Measurements from ENCODE around the gene PPP2R2D.
"Not testable (repeated sequence)": the region's sequence is repeated elsewhere in the genome, so short reads cannot be mapped to it uniquely, and the experiment has no call there.

The PPP2R2D gene

DNA sequence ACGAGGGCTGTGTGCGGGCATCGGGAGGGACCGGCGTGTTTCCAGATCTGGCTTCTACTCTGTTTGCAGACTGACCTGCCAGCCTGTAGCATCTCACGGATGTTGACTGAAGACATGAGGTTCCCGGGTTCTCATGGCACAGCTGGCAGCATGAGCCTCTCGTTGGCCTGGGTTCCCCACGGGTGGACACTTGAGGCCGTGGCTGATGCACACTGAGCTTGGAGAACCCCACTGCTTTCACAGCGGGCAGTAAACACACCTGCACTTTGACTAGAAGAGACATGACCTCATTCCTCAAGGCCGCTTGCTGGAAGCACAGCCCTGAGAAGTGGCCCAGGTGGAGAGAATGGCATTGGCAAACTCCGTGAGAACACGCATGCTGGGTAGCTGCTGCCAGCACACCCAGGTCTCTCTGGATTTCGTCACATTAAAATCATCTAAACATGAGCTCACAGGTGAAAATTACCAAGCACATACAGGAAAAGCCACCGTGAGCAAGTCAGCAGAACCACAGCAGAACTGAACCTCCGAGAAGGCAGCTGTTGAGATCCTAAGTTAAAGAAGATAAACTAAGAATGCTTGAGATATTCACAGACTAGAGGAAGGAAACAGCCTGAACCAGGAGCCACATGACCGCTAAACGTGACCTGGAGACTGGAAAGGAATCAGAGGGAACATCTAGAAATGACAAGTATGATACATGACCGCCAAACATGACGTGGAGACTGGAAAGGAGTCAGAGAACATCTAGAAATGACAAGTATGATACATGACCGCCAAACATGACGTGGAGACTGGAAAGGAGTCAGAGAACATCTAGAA lies 48.4 kb downstream of the PPP2R2D start:
- DNase-seq (ENCODE audit: extremely low spot score), result no peak
- ChIA-PET CTCF (interaction anchor here (1.0 kb wide), 1 partner anchor 63 kb away, joined by 4 read pairs; no protein-coding TSS in a partner anchor), POLR2A (no interaction called here)
- no peak for TF ChIP-seq CTCF (IDR thresholded peaks at IDR 0.05; ENCODE audit: control extremely low read depth, extremely low read depth, low read depth, missing control alignments)

- DNase-seq (ENCODE audit: extremely low spot score); POLR2A ChIA-PET: not testable (repeated sequence)
- CTCF ChIA-PET, result interaction anchor here (1.0 kb wide), 1 partner anchor 64 kb away, joined by 4 read pairs; no protein-coding TSS in a partner anchor
Measured at GRCh38 chr10:131949908-131950307, 49.1 kb downstream of the PPP2R2D start.

DNA sequence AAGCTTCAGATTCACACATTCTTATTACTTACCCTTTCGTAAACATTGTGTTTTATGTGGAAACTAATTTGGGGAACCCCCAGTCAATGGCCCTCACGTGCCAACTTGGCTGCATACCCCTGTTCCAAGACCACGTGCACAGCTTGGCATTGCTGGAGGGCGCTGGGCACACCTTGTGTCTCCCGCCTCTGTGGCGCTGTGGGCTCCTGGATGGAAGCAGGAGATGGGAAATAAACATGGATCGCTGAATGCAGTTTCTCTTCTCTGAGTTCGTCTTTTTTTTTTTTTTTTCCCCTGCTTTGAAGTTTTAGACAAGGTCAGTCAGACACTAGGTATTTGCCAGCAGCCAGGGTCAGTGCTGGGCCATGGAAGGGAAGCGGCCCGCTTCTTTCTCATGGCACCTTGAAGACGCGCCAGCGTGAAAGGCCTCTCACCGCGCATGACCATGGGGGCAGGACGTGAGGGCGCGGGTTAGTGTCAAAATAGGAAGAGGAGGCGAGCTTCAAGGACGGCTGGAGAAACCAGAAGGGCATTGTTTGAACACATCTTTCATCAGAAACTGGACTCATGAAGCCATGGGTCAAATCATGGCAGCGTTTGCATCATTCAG lies 53.7 kb downstream of the PPP2R2D start:
- CTCF ChIA-PET, result no interaction called here
- no peak for TF ChIP-seq CTCF (IDR thresholded peaks at IDR 0.05; ENCODE audit: control extremely low read depth, extremely low read depth, low read depth, missing control alignments)
- POLR2A ChIA-PET, result no interaction called here
- no peak for DNase-seq (ENCODE audit: extremely low spot score)

DNA sequence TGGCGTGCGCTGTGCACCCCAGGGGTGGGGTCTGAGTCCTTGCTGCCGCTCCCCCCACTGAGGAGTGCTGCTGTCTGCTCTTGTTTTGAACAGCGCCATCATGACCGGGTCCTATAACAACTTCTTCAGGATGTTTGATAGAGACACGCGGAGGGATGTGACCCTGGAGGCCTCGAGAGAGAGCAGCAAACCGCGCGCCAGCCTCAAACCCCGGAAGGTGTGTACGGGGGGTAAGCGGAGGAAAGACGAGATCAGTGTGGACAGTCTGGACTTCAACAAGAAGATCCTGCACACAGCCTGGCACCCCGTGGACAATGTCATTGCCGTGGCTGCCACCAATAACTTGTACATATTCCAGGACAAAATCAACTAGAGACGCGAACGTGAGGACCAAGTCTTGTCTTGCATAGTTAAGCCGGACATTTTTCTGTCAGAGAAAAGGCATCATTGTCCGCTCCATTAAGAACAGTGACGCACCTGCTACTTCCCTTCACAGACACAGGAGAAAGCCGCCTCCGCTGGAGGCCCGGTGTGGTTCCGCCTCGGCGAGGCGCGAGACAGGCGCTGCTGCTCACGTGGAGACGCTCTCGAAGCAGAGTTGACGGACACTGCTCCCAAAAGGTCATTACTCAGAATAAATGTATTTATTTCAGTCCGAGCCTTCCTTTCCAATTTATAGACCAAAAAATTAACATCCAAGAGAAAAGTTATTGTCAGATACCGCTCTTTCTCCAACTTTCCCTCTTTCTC lies 55.0 kb downstream of the PPP2R2D start:
- DNase-seq (ENCODE audit: extremely low spot score), result no peak
- ChIA-PET POLR2A (no interaction called here), CTCF (no interaction called here)
- no peak for TF ChIP-seq CTCF (IDR thresholded peaks at IDR 0.05; ENCODE audit: control extremely low read depth, extremely low read depth, low read depth, missing control alignments)

DNA sequence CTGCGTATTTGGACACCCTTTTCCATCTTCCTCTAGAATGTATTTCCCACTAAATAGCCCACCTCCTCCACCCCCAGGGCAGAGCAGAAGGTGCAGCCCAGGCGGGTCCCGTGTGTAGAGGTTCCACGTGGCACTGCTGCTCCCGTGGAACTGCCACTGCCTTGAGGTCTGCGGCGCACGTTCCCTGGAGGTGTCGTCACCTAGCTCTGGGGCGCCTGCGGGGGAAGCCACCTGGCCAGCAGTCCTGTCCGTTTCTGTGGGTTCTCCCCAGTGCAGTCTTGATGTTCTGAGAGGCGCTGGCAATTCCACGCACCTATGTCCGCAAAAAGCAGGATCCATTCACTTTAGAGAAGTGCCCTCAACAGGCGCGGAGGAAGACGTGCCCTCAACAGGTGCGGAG lies 59.0 kb downstream of the PPP2R2D start:
- POLR2A ChIA-PET, result no interaction called here
- TF ChIP-seq CTCF (IDR thresholded peaks at IDR 0.05; ENCODE audit: control extremely low read depth, extremely low read depth, low read depth, missing control alignments), result no peak

DNA sequence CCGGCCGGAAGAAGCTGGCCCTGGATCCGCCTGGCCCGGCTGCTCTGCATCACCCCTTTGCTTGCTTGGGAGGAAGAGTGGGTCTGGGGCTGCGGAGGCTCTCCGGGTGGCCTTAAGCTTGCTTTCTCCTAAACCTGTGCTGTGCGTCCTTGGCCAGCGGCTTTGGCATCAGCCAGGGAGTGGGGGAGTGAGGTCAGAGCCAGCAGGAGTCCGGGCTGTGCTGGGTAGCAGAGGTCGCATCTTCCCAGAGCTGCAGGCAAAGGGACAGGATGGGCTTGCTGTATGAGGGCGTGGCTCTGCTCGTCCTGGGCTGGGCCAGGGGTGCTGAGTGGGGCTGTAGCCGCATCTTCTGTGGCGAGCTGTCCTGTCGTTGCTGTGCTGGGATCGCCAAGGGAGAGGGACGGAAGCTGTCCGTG lies 59.8 kb downstream of the PPP2R2D start:
- TF ChIP-seq CTCF (IDR thresholded peaks at IDR 0.05; ENCODE audit: control extremely low read depth, extremely low read depth, low read depth, missing control alignments), result no peak
- DNase-seq (ENCODE audit: extremely low spot score), result no peak
- POLR2A ChIA-PET, result no interaction called here
- CTCF ChIA-PET, result interaction anchor here (1.2 kb wide), 1 partner anchor 14 kb away, joined by 5 read pairs; no protein-coding TSS in a partner anchor

More for the DNA sequence above, 59.0 kb downstream of the PPP2R2D start:
- CTCF ChIA-PET, result no interaction called here
- no peak for DNase-seq (ENCODE audit: extremely low spot score)
